ENCODE data around the gene HNRNPUL1.
"Not testable (repeated sequence)": the region's sequence is repeated elsewhere in the genome, so short reads cannot be mapped to it uniquely, and the experiment has no call there.

HNRNPUL1 gene

DNA sequence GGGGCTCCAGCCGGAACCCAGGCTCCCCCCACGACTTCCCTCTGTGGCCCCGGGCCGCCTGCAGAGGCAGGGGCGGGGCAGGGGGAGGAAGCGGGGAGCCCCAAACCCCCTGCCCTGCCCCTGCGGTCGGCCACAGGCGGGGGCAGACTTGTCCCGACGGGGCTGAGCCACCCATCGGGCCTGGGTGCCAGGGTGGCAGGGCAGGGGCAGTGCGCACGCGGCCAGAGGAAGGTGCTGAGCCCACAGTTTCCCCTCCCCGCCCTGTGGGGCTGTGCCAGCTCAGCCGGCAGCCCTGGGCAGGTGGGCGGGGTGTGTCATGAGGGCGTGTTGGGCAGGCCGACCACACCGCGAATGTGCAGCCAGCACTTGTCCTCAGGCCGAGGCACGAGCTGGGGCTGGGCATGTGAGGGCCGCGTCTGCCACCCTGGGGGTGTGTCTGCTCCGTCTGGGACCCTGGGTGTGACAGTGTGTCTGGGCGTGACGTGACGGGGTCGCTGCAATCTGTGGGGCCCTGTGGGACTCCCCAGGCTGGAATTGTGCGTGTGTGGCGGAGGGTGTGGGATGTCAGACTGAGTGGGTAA lies 63.5 kb downstream of the HNRNPUL1 start:
- peak; percentile 66 to 82 for DNase-seq

DNA sequence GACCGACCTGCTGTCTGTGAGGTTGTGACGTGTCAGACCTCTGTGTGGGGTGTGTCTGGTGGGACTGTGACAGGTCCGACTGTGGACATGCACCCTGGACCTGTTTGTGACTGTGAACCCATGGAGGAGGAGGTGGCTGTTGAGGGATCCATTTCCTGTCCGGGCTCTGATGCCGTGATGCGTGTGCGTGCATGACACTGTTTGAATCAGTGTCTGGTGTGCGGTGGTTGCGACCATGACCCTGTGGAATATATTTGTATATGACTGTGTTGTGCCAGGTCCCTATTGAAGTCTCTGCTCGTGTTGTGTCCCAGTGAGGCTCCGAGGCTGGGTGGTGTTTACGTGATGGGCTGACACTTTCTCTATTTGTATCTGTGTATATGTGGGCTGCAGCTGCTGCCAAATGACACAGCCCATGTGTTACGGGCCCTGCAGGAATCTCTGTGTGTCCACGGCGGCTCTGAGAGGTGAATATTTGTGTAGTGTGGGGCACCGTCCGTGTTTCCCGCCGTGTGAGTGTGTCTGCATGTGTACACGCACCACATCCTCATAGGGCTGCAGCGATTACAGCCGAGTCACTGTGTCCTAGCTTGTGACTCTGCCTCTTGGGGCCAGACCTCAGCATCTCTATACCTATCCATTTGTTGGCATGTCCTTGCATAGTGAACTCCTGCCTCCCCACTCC lies 64.1 kb downstream of the HNRNPUL1 start:
- DNase-seq, result no peak

DNA sequence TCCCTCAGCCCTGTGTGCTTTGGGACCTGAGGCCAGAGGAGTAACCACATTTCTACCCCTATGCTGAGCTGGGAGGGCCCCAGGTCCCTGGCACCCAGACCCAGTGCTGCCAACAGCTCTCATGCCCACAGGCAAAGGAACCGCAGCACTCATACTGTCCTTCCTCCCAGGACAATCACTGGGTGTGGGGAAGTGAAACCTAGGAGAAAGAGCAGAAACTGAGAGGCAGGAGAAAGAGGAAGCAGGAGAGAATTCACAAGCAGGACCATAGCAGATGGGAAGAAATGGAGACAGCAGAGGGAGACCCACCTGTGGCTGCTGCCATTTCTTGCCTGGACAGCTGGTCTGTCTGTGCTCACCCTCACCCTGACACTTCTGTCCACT lies 64.7 kb downstream of the HNRNPUL1 start:
- DNase-seq, result peak; percentile 54 to 62

DNA sequence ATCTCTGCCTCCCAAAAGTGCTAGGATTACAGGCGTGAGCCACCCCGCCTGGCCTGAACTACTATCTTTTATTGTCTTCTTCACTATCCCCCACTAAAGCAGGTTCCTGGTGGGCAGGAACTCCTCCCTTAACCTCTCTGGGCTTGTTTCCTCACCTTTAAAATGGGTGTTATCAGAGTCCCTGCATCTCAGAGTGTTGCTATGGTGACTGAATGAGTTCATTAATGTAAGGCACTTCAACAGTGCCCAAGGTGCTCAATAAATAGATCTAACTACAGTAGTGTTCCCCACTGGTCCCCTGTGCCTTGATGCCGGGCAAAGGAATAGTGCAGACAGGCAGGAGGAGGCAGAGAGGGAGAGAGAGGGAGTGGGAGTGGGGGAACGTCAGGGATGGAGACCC lies 66.3 kb downstream of the HNRNPUL1 start:
- no peak for DNase-seq

DNA sequence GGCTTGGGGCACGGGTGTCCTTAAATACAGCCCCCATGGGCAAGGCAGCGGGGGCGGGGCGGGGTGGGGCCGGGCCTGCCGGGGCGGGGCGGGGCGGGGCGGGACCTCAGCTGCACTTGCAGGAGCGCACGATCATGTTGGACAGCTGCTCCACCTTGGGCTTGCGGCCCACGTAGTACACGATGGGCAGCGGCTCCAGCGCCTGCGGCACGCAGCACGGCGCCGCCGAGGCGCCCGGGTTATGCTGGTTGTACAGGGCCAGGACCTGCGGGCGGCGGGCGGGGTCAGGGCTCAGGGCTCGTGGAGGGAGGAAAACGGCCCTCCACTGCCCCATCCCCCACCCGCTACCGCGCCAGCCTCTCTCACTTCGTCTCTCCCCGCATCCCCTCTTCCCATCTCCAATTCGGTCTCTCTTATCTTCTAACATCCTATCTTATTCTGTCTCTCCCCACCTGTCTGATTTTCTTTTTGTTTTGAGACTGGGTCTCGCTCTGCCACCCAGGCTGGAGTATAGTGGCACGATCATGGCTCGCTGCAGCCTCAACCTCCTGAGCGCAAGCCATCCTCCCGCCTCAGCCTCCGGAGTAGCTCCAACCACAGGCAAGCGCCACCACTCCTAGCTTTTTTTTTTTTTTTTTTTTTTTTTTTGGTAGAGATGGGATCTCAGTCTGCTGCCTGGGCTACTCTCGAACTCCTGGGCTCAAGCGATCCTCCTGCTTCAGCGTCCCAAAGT lies 66.9 kb downstream of the HNRNPUL1 start:
- DNase-seq, result no peak

DNA sequence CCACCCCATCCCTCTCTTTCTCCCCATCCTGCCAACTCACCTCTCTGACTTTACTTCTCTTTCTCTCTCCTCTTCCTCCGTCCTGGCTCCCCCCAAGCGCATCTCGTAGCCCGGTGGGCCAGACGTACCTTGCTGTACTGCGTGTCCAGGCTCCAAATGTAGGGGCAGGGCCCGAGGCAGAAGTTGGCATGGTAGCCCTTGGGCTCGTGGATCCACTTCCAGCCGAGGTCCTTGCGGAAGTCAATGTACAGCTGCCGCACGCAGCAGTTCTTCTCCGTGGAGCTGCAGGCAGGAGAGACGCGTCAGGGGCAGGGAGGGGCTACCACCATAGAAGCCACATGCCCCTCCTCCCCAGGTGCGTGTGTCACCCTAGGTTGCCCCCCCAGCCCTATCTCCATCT lies 67.8 kb downstream of the HNRNPUL1 start:
- DNase-seq, result no peak

DNA sequence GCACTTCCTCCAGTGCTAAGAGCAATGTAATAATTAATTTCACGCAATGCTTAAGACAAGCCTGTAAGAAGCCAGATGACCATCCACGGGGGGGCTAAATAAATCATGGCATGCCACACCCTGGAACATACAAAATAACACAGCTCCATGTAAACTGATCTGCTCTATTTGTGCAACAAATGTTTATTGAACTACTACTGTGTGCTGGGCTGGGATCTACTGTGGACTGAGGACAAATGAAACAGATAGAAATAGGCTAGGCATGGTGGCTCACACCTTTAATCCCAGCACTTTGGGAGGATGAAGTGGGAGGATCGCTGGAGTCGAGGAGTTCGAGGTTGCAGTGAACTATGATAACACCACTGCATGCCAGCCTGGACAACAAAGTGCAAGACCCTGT lies 68.3 kb downstream of the HNRNPUL1 start:
- DNase-seq, result no peak

DNA sequence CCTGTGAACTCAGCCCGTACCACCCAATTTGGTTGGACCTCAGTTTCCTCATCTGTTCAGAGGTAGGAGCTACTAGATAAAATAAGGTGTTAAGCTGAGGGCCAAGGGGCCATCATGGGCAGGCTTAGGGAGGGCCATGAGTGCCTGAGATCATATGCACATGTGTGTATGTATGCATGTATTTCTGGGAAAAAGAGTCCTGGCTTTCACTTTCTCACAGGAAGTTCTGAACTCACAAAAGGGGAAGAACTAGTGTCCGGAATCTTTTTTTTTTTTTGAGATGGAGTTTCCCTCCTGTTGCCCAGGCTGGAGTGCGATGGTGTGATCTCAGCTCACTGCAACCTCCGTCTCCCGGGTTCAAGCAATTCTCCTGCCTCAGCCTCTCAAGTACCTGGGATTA lies 70.6 kb downstream of the HNRNPUL1 start:
- DNase-seq, result peak; percentile 31 to 43

DNA sequence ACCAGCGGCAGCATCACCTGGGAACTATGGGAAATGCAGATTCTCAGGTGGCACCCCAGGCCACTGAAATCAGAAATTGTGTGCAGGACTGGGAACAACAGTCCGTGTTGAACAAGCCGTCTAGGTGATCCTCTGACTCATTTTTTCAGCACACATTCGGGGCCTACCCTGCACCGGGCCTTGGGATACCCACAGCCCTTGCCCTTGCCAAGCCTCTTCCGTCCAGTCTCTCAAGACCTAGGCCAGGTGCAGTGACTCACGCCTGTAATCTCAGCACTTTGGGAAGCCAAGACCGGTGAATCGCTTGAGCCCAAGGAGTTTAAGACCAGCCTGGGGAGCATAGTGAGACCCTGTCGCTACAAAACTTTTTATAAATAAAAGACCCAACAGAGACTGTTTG lies 71.3 kb downstream of the HNRNPUL1 start:
- no peak for DNase-seq

DNA sequence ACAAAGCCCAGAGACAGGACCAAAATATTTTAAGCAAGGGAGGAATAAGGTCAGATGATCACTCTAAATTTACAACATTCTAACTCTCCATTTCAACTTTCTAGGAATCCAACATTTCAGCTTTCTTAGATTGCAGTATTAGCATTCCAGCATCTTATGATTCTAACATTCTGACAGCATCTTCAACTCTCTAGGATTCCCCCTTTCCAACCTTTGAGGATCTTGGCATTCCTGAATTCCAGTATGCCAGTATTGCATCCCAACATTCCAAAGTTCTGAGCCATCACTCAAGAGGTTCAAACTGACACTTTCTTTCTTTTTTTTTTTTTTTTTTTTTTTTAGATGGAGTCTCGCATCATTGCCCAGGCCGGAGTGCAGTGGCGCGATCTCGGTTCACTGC lies 75.8 kb downstream of the HNRNPUL1 start:
- no peak for DNase-seq

DNA sequence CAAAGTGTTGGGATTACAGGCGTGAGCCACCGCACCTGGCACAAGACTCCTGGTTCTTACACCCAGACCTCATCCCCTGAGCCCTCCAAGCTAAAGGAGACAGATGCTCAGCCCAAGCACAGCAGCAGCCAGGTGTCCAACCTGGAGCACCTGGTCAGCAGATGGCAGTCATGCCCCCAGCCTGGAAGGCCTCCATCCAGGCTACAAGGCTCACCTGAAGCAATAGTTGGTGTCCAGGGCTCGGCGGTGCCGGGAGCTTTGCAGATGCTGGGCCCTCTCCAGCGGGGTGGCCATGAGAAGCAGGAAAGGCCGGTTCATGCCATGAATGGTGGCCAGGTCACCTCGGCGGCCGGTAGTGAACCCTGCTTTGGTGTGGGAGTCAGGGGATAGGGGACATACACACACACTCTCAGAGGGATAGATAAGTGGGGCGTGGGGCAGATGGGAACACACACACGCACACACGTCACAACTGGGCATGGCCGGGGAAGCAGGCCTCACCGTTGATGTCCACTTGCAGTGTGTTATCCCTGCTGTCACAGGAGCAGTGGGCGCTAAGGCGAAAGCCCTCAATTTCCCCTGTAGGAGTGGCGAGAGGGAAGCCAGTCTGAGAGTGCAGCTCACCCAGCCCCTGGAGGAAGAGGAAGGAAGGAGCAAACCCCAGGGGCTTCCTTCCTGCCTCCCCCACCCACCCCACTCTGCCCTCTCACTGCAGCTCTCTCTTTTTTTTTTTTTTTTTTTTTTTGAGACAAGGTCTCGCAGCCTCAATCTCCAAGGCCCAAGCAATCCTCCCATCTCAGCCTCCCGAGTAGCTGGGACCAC lies 77.7 kb downstream of the HNRNPUL1 start:
- DNase-seq, result peak; percentile 66 to 72

DNA sequence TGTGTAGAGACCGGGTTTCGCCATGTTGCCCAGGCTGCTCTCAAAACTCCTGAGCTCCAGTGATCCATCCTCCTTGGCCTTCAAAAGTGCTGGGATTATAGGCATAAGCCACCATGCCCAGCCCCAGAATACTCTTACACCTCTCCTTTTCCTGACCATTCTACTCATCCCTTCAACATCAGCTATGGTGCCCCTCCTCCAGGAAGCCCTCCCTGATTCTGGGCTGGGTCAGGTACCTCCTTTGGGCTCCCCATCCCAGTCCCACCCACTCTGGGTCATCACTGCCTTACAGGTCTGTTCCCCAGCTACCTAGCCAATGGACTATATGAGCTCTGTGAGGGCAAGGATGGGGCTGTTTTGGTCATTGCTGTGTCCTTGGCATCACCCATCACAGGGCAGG lies 80.0 kb downstream of the HNRNPUL1 start:
- no peak for DNase-seq

DNA sequence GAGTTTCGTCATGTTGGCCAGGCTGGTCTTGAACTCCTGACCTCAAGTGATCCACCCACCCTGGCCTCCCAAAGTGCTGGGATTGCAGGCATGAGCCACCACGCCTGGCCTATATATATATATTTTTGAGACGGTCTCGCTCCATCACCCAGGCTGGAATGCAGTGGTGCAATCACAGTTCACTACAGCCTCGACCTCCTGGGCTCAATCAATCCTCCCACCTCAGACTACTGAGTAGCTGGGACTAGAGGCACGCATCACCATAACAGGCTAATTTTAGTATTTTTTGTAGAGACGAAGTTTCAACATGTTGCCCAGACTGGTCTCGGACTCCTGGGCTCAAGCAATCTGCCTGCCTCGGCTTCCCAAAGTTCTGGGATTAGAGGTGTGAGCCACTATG lies 82.7 kb downstream of the HNRNPUL1 start:
- DNase-seq, result not testable (repeated sequence)

DNA sequence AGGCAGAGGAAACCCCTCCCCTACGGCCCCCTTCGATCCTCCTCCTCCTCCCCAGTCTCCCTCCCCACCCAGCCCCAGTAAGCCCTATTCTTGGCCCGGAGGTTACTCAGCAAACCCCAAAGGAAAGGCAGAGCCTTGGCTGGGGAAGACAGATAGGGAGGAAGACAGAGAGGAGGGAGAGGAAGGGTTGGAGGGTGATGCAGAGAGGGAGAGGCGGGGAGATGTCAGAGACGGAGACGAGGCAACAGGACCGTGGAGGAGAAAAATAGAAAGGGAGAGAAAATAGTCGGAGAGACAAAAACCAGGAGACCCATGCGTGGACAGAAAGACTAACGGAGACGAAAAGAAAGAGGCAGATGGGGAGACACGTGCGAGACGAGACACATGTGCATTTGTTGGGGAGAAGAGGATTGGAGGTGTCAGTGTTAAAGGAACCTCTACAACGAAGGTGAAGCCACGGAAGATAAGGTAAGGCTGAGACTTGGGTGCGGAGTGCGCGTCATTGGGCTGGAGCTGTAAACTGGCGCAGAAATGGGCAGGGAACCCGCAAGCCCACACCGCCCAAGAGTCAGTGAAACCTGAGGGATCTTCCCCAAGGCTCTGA lies 86.7 kb downstream of the HNRNPUL1 start:
- DNase-seq, result peak; percentile 64 to 72

DNA sequence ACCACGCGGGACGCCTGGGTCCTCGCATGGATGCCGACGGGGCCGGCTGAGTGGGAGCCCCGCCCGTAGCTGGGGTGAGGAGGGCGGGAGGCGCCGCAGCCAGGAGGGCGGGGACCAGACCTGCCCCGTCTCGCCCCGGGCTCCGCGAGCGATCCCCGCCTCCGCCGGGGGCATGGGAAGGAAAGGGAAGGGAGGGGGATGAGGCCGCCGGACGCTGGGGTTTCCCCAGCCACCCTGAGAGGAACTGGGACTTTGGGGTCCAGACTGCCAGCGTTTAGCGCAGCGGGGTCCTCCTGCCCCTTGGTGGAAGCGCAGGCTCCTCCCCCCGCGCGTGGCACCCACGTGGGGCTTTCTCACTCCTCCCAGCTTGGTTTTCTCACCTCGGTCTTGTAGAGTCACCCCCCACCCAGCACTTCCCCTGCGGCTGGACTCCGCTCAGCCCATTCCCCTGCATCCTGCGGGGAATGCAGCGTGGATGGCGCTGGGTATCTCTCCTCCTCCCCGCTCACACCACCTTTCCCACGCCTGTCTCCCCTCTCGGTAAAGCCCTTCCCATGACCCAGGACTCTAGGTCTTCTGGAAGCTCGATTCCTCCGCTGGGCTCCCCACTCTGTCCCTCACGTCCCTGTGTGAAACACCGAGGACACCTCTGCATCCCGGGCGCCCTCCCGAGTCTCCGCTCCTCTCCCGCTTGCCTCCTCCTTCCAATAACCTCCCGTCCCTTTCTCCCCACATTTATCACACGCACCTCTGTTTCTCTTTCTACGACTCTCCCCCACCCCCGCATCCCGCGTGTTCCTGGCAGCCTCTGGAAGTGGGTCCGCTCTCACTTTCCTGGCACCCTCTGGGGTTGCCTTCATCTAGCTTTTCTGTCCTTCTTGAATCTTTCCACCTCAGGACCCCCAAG lies 87.4 kb downstream of the HNRNPUL1 start:
- DNase-seq, result peak; percentile 71 to 78

DNA sequence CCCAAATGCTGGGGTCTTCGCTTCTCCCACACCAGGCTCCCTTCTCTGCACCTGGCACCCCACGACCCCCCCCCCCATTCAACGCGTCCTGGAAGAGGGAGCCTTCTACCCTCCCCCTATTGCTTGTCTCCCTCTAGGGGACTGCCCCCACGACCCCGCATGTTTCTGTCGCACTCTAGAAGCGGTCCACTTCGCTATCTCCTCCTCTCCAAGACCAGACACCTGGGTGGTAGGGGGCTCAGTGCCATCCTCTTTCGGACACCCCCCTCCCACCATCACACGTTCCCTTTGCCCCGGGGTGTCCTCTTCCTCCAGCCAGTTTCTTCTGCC lies 88.1 kb downstream of the HNRNPUL1 start:
- peak; percentile 56 to 60 for DNase-seq

DNA sequence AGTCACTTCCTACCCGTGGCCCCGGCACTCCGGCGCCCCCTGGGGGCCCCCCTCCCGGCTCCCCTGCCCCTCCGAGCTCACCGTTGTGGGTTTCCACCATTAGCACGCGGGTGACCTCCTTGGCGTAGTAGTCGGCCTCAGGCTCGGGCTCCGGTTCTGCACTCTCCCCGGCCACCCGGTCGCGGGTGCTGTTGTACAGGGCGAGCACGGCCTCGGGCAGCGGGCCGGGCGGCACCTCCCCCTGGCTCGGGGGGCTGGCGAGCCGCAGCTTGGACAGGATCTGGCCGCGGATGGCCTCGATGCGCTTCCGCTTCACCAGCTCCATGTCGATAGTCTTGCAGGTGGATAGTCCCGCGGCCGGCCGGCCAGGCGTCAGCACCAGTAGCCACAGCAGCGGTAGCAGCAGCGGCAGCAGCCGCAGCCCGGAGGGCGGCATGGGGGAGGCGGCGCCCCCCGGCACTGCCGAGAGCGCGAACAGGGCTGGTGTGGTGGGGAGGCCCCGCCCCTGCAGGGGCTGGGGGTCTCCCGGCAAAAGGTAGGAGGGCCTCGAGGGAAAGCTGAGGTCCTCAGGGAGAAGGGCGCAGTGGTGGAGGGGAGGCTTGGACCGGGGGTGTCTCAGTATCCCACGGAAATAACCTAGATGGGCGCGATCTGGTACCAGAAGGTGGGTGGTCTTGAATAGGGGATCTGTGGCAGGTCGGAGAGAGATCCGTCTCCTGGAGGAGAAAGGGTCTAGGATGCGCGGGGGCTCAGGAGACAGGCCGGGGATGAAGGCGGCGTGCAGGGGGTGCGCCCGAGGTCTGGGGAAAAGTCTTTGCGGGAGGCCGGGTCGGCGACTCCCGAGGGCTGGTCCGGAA lies 88.7 kb downstream of the HNRNPUL1 start:
- no peak for DNase-seq

DNA sequence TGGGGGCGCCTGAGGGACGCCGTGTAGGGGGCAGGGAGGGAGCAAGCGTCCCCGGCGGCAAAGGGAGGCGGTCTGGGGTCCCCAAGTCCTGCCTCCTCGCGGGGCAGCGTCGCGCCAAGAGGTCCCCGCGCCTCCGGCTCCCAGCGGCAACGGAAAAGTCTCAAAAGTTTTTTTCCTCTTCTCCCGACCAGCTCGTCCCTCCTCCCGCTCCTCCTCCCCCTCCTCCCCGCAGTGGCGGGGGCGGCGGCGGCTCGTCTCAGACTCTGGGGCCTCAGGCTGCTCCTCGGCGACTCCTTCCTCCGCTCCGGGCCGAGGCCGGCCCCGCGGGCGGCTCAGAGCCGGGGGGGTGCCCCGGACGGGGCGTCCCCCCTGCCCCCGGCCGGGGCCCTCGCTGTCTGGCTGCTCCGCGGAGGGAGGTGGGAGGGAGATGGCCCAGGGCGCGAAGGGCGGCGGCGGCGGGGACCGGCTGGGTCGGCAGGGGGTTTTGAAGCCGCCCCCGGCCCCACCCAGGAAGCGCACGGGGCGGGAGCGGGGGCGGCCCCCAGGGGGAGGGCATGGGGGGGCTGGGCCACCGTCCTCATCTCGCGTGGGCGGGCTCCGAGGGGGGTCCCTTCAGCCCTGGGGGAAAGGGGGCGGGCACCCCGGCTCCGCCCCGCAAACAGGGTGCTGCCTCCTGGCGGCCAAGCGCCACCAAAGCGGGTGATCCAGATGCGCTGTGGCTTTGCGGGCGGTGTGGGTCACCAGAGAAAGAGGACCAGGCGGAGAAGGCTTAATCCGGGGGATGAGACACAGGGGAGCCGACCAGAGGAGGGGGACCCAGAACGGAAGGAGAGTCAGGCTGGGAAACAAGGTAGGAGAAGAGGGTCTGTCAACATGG lies 89.5 kb downstream of the HNRNPUL1 start, which contains the start of gene TGFB1:
TSS of gene TGFB1 (minus strand) at position 457 of the 877 bp plus-strand sequence. CDS start 878 bp downstream, outside the sequence.
- peak; percentile 72 to 86 for DNase-seq

DNA sequence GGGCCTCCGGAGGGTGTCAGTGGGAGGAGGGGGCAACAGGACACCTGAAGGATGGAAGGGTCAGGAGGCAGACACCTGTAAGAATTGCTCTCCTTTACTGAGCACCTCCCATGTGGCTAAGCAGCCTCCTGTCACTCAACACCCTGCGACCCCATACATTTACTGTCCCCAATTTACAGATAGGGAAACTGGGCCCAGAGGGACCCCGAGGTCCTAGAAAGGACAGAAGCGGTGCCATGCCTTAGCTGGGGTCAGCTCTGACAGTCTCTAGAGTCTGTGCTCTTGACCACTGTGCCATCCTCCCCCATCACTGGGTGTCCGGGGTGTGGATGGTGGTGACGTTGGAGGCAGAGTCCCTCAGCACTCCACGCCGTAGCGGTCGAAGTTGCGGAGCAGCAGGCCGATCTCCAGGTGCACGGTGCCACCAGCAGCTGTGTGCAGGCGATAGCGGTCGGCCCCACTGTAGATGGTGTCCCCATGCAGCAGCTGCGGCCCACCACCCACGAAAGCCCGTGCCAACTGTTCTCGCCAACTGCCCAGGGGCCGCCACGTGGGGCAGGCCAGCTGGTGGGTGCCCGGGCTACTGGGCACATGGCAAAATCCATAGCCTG lies 90.3 kb downstream of the HNRNPUL1 start:
- no peak for DNase-seq

Data from Kasumi-1 (cell line).